DOHH2 (cell line): ENCODE results near the gene SLC12A4.
A peak's percentile ranks its signal among the peaks of the same experiment; 100 is the strongest.

Source experiments
- H3F3A ChIP-seq: fragments of 200-600 bp; sonication (generic), shearing (Covaris generic); 2 replicates; pipeline ENCODE4 v1.6.0; 2016; ENCODE audit warnings: antibody characterized with exemption, mild to moderate bottlenecking; ENCODE audit not compliant: control insufficient read depth, insufficient read depth
- H3K27ac ChIP-seq: fragments of 200-600 bp; sonication (generic); 2 replicates; pipeline ENCODE4 v1.5.1; 2014; ENCODE audit warnings: low read depth, mild to moderate bottlenecking, low read length, moderate library complexity
- H3K27me3 ChIP-seq: fragments of 200-600 bp; sonication (generic); 2 replicates; pipeline ENCODE4 v1.6.1; 2014; ENCODE audit warnings: mild to moderate bottlenecking, low read length, mixed read lengths; ENCODE audit not compliant: control insufficient read depth
- H3K36me3 ChIP-seq: fragments of 200-600 bp; sonication (generic); 2 replicates; pipeline ENCODE4 v1.6.1; 2014; ENCODE audit warnings: mild to moderate bottlenecking, low read length, moderate library complexity, mixed read lengths; ENCODE audit not compliant: control insufficient read depth
- H3K4me1 ChIP-seq: fragments of 200-600 bp; sonication (generic); 2 replicates; pipeline ENCODE4 v1.6.1; 2014; ENCODE audit warnings: mild to moderate bottlenecking, low read length, mixed read lengths; ENCODE audit not compliant: control insufficient read depth
- H3K4me2 ChIP-seq: fragments of 200-600 bp; sonication (generic); 2 replicates; pipeline ENCODE4 v1.6.0; 2014; ENCODE audit warnings: mild to moderate bottlenecking, low read length, moderate library complexity
- H3K4me3 ChIP-seq: fragments of 200-600 bp; sonication (generic); 2 replicates; pipeline ENCODE4 v1.5.1; 2014; ENCODE audit warnings: mild to moderate bottlenecking, low read length, mixed read lengths
- H3K79me2 ChIP-seq: fragments of 200-600 bp; sonication (generic); 2 replicates; pipeline ENCODE4 v1.6.1; 2014; ENCODE audit warnings: mild to moderate bottlenecking, low read length, mixed read lengths; ENCODE audit not compliant: control insufficient read depth
- H3K9me2 ChIP-seq: fragments of 200-600 bp; sonication (generic); replicated peaks from 2 replicates; pipeline ENCODE4 v1.6.1; 2014; ENCODE audit warnings: mild to moderate bottlenecking, low read length, mixed read lengths; ENCODE audit not compliant: control insufficient read depth
- H3K9me3 ChIP-seq: fragments of 200-600 bp; sonication (generic); 2 replicates; pipeline ENCODE4 v1.6.1; 2014; ENCODE audit warnings: antibody characterized with exemption, low read length, mixed read lengths; ENCODE audit not compliant: control insufficient read depth, insufficient read depth
- H4K20me1 ChIP-seq: fragments of 200-600 bp; sonication (generic); 2 replicates; pipeline ENCODE4 v1.6.0; 2014; ENCODE audit warnings: low read depth, mild to moderate bottlenecking, antibody characterized with exemption, low read length, moderate library complexity; ENCODE audit not compliant: control insufficient read depth, insufficient read depth
- EZH2phosphoT487 ChIP-seq: fragments of 200-600 bp; sonication (generic); IDR thresholded peaks from 2 replicates; pipeline ENCODE4 v1.6.1; 2017; ENCODE audit warnings: borderline replicate concordance, mild to moderate bottlenecking, antibody characterized with exemption, low read length, moderate library complexity, mixed read lengths
- TF ChIP-seq, protein P1 (sequence below): fragments of 200-600 bp; sonication (generic); IDR thresholded peaks from one replicate; pipeline ENCODE4 v1.5.1; 2014; ENCODE audit warnings: antibody characterized with exemption, mild to moderate bottlenecking, low read depth, low read length; ENCODE audit not compliant: poor library complexity, severe bottlenecking

Gene SLC12A4

DNA sequence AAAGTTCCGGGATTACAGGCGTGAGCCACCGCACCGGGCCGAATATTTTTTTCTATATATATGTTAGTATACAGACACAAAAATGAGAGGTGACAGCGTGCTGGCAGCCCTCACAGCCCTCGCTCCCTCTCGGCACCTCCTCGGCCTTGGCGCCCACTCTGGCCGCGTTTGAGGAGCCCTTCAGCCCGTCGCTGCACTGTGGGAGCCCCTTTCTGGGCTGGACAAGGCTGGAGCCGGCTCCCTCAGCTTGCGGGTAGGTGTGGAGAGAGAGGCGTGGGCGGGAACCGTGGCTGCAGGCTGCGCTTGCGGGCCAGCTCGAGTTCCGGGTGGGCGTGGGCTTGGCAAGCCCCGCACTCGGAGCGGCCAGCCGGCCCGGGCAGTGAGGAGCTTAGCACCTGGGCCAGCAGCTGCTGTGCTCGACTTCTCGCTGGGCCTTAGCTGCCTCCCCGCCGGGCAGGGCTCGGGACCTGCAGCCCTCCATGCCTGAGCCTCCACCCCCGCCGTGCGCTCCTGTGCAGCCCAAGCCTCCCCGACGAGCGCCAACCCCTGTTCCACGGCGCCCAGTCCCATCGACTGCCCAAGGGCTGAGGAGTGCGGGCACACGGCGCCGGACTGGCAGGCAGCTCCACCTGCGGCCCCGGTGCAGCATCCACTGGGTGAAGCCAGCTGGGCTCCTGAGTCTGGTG is 13.7 kb upstream of the SLC12A4 start:
- Histone ChIP-seq H3K36me3 (no peaks in the 10 kb centered on the region), H3K4me3 (no peak overlapping the region), H4K20me1 (no peaks in the 10 kb centered on the region), H3F3A (no peaks in the 10 kb centered on the region), H3K4me2 (no peak overlapping the region), H3K4me1 (peaks cover 24% of the 10 kb centered on the region), H3K27ac (no peak overlapping the region), H3K9me2 (no peaks in the 10 kb centered on the region), H3K79me2 (no peaks in the 10 kb centered on the region), H3K27me3 (peaks cover 3% of the 10 kb centered on the region; the same call in 1 of the 2 replicates), H3K9me3 (no peaks in the 10 kb centered on the region)
- TF ChIP-seq, protein P1, sequence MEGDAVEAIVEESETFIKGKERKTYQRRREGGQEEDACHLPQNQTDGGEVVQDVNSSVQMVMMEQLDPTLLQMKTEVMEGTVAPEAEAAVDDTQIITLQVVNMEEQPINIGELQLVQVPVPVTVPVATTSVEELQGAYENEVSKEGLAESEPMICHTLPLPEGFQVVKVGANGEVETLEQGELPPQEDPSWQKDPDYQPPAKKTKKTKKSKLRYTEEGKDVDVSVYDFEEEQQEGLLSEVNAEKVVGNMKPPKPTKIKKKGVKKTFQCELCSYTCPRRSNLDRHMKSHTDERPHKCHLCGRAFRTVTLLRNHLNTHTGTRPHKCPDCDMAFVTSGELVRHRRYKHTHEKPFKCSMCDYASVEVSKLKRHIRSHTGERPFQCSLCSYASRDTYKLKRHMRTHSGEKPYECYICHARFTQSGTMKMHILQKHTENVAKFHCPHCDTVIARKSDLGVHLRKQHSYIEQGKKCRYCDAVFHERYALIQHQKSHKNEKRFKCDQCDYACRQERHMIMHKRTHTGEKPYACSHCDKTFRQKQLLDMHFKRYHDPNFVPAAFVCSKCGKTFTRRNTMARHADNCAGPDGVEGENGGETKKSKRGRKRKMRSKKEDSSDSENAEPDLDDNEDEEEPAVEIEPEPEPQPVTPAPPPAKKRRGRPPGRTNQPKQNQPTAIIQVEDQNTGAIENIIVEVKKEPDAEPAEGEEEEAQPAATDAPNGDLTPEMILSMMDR, result no peak
- TF ChIP-seq EZH2phosphoT487, result no peak

DNA sequence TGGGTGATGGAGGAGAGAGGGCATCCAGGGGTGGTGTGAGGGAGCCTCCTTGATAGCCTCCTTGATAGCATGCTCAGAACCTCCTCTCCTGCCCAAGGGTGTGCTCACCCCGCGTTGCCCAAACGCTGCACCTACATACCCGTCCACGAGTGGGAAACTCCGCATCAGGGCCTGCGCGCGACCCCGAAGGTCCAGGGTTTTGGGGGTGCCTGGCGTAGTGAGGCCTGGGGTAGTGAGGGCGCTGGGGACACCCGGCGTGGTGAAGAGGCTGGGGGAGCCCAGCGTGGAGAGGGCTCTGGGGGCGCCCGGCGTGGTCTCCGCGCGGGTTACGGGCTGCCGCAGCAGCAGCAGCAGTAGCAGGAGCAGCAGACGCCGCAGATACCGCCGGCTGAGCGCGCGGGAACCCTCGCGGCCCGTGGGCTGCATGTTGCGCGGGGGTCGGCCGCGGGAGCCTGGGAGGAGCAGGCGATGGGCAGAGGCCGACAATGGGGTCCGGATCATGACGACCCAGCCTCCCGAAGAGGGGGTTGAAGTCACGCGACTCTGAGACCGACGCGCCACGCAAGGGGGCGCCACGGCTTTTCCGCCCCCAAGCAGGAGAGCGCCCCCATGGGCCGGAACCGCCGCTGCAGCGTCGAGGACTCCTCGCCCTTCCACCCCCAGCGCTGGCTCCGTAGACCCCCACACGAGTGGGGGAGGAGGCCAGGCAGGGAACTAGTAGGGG is 11.7 kb upstream of the SLC12A4 start, which contains the start of gene DPEP3:
Gene DPEP3, minus strand, starts transcription at position 545 of the 724 bp plus-strand sequence. Its CDS starts 119 bp downstream, at position 426.
- TF ChIP-seq, protein P1, result peak; percentile 17
- no peak for TF ChIP-seq EZH2phosphoT487
- H3K4me2 ChIP-seq, result no peak within 1 kb of the TSS
- no peaks in the 10 kb centered on the region for H3K79me2 ChIP-seq

DNA sequence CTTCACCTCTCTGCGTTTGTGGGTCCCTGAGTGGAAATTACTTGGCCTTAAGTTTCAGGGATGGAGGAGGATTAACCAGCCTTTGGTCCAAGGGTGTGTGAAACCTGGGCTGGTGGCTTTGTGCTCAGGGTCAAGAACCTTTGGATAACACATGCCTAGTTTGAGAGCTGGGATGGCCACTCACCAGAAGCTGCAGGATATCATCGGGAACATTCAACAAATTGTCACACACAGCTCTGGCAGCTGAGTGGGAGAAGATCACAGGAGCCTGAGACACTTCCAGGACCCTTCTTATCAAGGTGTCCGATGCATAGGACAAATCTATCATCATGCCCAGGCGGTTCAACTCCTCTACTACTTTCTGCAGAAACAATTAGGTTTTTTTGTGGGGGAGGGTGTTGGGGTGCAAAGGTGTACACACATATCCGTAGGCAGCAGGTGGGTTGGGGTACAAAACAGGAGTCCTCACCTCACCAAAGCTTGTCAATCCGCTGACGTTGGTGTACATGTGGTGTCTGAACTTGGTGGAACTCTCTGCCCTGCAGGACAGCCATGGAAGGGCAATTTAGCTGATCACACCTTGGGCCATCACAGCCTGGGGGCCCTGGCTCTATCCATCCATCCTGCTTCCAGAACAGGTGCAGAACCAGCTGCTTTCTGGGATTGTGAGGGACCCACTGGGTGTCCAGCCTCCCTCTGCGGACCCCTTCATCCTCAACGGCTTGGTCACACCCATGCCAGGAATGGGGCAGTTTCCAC is 9.2 kb upstream of the SLC12A4 start:
- peaks cover 12% of the 10 kb centered on the region for H3K4me1 ChIP-seq
- H3K9me2 ChIP-seq, result no peaks in the 10 kb centered on the region
- no peak for TF ChIP-seq EZH2phosphoT487
- TF ChIP-seq, protein P1, result no peak
- H3K79me2 ChIP-seq, result no peaks in the 10 kb centered on the region
- H3K4me3 ChIP-seq, result no peak overlapping the region
- no peak overlapping the region for H3K27ac ChIP-seq
- no peaks in the 10 kb centered on the region for H4K20me1 ChIP-seq
- no peaks in the 10 kb centered on the region for H3K36me3 ChIP-seq
- H3K9me3 ChIP-seq, result no peaks in the 10 kb centered on the region
- no peaks in the 10 kb centered on the region for H3F3A ChIP-seq
- H3K4me2 ChIP-seq, result no peak overlapping the region
- peaks cover 26% of the 10 kb centered on the region for H3K27me3 ChIP-seq

More for the DNA sequence above, 11.7 kb upstream of the SLC12A4 start, which contains the start of gene DPEP3:
- no peaks in the 10 kb centered on the region for H3K36me3 ChIP-seq
- H3F3A ChIP-seq, result no peaks in the 10 kb centered on the region
- H3K4me1 ChIP-seq, result peaks cover 28% of the 10 kb centered on the region
- H3K4me3 ChIP-seq, result no peak within 1 kb of the TSS
- H3K9me2 ChIP-seq, result no peaks in the 10 kb centered on the region
- H4K20me1 ChIP-seq, result no peaks in the 10 kb centered on the region
- no peaks in the 10 kb centered on the region for H3K9me3 ChIP-seq
- H3K27ac ChIP-seq, result no peak within 1 kb of the TSS
- H3K27me3 ChIP-seq, result peaks cover 21% of the 10 kb centered on the region
